Mesodermal cell (in vitro differentiated cells): ENCODE results near the gene CD46.

ENCODE experiments used
- H3K27ac ChIP-seq: 2 replicates; pipeline ENCODE4 v1.7.0; 2013; ENCODE audit warnings: mild to moderate bottlenecking, low read depth, low read length, moderate library complexity; ENCODE audit not compliant: severe bottlenecking
- H3K36me3 ChIP-seq: 2 replicates; pipeline ENCODE4 v1.7.1; 2013; ENCODE audit warnings: mild to moderate bottlenecking, low read length, moderate library complexity; ENCODE audit not compliant: control insufficient read depth, insufficient read depth
- H3K4me1 ChIP-seq: one replicate; pipeline ENCODE4 v1.7.1; 2013; ENCODE audit warnings: mild to moderate bottlenecking, low read length; ENCODE audit not compliant: insufficient read depth, control insufficient read depth, poor library complexity, severe bottlenecking
- H3K4me3 ChIP-seq: 2 replicates; pipeline ENCODE4 v1.7.0; 2013; ENCODE audit warnings: low read length, control low read depth, mild to moderate bottlenecking; ENCODE audit not compliant: insufficient read depth, poor library complexity, severe bottlenecking; ENCODE audit errors: extremely low read depth
- H3K9me3 ChIP-seq: 2 replicates; pipeline ENCODE4 v1.7.1; 2013; ENCODE audit warnings: mild to moderate bottlenecking, low read length, moderate library complexity; ENCODE audit not compliant: control insufficient read depth
- WGBS, 2 experiments: methylation state at CpG; one replicate each; pipeline ENCODE4 v1.1.5; 2013; ENCODE audit warnings: missing lambda C conversion rate in 2 of 2; ENCODE audit not compliant: insufficient coverage in 2 of 2; 5-methylcytosine and 5-hydroxymethylcytosine counted together

CD46 gene

GRCh38 chr1:207841293-207841692 is 89.4 kb downstream of the CD46 start:
- Histone ChIP-seq H3K4me1 (no peaks in the 10 kb centered on the region), H3K27ac (no peak overlapping the region), H3K4me3 (no peak overlapping the region), H3K36me3 (no peaks in the 10 kb centered on the region), H3K9me3 (no peaks in the 10 kb centered on the region)
- 63 to 88% methylated on average over 1 of the region's 1 CpG for WGBS, 2 experiments

DNA sequence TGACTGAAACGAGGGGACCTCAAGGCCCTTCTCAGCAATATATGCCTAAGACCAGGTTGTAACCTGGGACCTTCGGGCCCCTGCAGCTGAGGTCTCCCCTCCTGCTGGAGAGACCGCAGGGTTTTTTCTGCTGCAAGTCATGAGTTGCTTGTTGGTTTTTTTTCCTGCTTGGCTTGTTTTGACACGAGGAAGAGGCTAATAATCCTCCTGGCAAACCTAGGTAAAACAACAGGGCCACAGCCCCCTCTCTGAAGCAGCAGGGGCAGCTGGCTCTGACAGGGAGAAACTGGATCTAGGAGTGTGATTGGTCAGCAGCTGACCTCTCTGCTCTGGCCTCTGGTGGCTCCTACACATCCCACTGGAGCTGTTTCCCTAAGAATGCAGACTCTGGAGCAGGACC is 90.0 kb downstream of the CD46 start:
- H3K4me3 ChIP-seq = no peak overlapping the region
- H3K36me3 ChIP-seq = no peaks in the 10 kb centered on the region
- no peaks in the 10 kb centered on the region for H3K4me1 ChIP-seq
- H3K27ac ChIP-seq = no peak overlapping the region
- no peaks in the 10 kb centered on the region for H3K9me3 ChIP-seq
- WGBS, 2 experiments = 86 to 89% methylated on average over 2 to 3 of the region's 4 CpGs

DNA sequence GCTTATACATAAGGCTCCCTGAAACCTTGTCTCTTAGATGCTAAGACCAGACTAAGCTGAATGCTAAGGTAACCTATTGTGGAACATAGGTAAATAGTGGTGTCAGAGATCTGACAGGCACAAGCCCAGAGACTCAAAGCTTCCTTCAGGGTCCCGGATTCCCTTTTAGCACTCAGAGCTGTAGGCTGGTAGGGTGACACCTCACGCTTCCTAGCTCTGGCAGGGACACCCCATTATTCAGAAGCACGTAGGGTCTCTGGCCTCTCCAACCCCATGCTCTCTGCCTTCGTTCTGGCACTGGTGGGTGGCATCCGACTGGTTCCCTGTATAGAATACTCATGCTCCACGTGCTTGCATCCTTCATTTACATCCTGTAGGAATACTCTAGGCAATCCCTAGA is 90.7 kb downstream of the CD46 start:
- H3K27ac ChIP-seq = no peak overlapping the region
- H3K9me3 ChIP-seq = no peaks in the 10 kb centered on the region
- 92% methylated on average over 3 of the region's 6 CpGs for WGBS, 2 experiments
- H3K36me3 ChIP-seq = no peaks in the 10 kb centered on the region
- no peaks in the 10 kb centered on the region for H3K4me1 ChIP-seq
- no peak overlapping the region for H3K4me3 ChIP-seq

- WGBS, 2 experiments = no CpG with 5 or more reads among the region's 2 CpGs
- H3K4me3 ChIP-seq = no peak overlapping the region
- no peaks in the 10 kb centered on the region for H3K36me3 ChIP-seq
- H3K4me1 ChIP-seq = no peaks in the 10 kb centered on the region
- H3K27ac ChIP-seq = no peak overlapping the region
- H3K9me3 ChIP-seq = no peaks in the 10 kb centered on the region
These were observed 92.5 kb downstream of the CD46 start for GRCh38 chr1:207844371-207844770.
